PFSK-1 (cell line): ENCODE measurements around the gene FAM210A.

Experiments used
- FOXP2 ChIP-seq: optimal IDR thresholded peaks from 2 replicates; pipeline ENCODE3; 2011; ENCODE audit warnings: borderline replicate concordance, control low read depth, inconsistent platforms; ENCODE audit not compliant: insufficient read depth; ENCODE audit errors: extremely low read length, extremely low read depth
- POLR2AphosphoS5 ChIP-seq: IDR thresholded peaks from 2 replicates; pipeline ENCODE4 v1.6.1; 2012; ENCODE audit warnings: low read depth, mild to moderate bottlenecking, control low read depth, low read length, moderate library complexity
- SIN3A ChIP-seq: IDR thresholded peaks from 2 replicates; pipeline ENCODE4 v1.6.1; 2012; ENCODE audit warnings: mild to moderate bottlenecking, low read length, moderate library complexity, borderline replicate concordance; ENCODE audit not compliant: insufficient read depth
- TAF1 ChIP-seq: IDR thresholded peaks from 2 replicates; pipeline ENCODE4 v1.6.1; 2012; ENCODE audit warnings: low read length, control low read depth, borderline replicate concordance; ENCODE audit not compliant: insufficient read depth
- TF ChIP-seq, protein P1 (sequence below), 2 experiments: IDR thresholded peaks; 2 replicates each; pipeline versions ENCODE4 v1.6.1 to v1.8.0; 2011 to 2012; ENCODE audit warnings: low read depth in 2 of 2, low read length in 2 of 2, control low read depth in 1 of 2, inconsistent platforms in 1 of 2, mild to moderate bottlenecking in 1 of 2, moderate library complexity in 1 of 2; ENCODE audit not compliant: insufficient read depth in 1 of 2

Gene FAM210A

DNA sequence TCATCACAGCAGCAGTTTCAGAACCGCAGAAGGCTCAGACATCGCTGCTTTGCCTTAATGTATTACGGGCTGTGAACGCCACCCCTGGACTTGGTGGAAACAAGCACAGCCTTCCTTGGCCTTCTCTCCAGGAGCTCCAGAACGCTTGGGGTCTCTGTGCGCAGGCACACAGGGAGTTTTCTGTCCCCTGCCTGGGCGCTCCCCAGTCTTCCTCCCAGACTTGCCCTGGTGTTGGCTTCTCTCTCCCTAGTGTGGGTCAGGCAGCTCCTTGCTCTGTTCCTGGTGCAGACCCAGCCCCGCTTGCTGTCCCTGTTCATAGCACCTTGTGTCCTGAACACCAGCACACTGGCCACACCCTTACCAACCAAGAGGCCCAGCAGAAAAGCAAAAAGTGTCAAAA, 103.6 kb downstream of the FAM210A start:
- TF ChIP-seq TAF1 (no peak), POLR2AphosphoS5 (no peak), FOXP2 (no peak), SIN3A (no peak)
- TF ChIP-seq, protein P1, sequence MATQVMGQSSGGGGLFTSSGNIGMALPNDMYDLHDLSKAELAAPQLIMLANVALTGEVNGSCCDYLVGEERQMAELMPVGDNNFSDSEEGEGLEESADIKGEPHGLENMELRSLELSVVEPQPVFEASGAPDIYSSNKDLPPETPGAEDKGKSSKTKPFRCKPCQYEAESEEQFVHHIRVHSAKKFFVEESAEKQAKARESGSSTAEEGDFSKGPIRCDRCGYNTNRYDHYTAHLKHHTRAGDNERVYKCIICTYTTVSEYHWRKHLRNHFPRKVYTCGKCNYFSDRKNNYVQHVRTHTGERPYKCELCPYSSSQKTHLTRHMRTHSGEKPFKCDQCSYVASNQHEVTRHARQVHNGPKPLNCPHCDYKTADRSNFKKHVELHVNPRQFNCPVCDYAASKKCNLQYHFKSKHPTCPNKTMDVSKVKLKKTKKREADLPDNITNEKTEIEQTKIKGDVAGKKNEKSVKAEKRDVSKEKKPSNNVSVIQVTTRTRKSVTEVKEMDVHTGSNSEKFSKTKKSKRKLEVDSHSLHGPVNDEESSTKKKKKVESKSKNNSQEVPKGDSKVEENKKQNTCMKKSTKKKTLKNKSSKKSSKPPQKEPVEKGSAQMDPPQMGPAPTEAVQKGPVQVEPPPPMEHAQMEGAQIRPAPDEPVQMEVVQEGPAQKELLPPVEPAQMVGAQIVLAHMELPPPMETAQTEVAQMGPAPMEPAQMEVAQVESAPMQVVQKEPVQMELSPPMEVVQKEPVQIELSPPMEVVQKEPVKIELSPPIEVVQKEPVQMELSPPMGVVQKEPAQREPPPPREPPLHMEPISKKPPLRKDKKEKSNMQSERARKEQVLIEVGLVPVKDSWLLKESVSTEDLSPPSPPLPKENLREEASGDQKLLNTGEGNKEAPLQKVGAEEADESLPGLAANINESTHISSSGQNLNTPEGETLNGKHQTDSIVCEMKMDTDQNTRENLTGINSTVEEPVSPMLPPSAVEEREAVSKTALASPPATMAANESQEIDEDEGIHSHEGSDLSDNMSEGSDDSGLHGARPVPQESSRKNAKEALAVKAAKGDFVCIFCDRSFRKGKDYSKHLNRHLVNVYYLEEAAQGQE (IDR thresholded peaks at IDR 0.05; ENCODE audit: insufficient read depth in 1 of 2, low read depth in 2 of 2, low read length in 2 of 2) = no peak

DNA sequence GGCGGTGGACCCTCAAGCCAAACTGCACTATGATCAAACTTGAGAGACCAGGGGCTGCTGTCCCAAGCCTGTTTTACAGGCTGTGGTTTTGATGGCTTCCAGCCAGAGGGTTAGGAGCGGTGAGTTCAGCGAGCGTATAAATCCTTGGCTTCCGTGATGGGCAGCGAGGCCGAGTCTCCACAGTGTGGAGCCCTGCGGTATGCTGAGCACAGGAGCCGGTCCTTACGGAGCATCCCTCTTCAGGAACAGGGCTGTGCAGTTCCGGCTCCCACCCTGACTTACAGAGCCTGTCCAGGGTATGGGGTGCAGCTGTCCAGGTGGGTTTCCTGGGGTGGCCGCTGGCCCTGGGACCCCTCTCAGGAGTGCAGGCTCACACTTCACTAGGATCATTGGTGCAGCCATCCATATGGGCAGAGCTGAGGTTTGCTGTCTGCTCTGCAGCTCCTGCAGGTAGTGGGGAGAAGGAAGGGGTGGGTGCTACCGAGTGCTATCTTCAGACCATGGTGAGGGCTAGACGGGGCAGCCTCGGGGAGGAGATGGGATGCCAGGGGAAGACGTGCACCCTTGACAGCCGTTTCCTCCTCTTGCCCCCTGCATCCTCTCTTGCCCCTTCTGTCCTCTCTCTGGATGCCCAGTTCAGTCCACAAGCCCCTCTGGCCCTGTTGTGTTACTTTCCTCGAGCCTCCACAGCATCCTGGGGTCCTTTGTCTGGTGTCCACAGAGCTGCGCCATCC, 104.3 kb downstream of the FAM210A start:
- TF ChIP-seq FOXP2 (no peak), POLR2AphosphoS5 (no peak), SIN3A (no peak), TAF1 (no peak)
- TF ChIP-seq, protein P1 (IDR thresholded peaks at IDR 0.05; ENCODE audit: insufficient read depth in 1 of 2, low read depth in 2 of 2, low read length in 2 of 2) = no peak

DNA sequence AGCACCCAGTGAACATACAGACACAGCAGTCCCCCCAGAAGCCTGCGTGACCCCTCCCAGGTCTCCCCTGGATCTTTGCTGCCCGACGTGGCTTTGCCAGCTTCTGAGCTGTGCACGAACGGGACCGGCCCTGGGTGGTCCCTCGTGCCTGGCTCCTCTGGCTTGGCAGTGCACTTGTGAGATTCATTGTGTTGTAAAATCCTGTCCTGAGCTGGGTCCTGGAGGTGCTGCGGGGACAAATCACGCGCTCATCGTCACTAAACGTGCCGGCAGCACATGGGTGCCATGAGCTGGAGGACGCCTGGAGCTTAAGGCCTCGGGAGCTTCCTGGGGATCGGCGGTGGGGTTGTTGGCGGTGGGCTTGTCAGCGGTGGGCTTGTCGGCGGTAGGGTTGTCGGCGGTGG, 104.9 kb downstream of the FAM210A start:
- TF ChIP-seq, protein P1 (IDR thresholded peaks at IDR 0.05; ENCODE audit: insufficient read depth in 1 of 2, low read depth in 2 of 2, low read length in 2 of 2) = no peak
- no peak for TF ChIP-seq POLR2AphosphoS5
- no peak for TF ChIP-seq TAF1
- TF ChIP-seq FOXP2 = no peak
- no peak for TF ChIP-seq SIN3A

DNA sequence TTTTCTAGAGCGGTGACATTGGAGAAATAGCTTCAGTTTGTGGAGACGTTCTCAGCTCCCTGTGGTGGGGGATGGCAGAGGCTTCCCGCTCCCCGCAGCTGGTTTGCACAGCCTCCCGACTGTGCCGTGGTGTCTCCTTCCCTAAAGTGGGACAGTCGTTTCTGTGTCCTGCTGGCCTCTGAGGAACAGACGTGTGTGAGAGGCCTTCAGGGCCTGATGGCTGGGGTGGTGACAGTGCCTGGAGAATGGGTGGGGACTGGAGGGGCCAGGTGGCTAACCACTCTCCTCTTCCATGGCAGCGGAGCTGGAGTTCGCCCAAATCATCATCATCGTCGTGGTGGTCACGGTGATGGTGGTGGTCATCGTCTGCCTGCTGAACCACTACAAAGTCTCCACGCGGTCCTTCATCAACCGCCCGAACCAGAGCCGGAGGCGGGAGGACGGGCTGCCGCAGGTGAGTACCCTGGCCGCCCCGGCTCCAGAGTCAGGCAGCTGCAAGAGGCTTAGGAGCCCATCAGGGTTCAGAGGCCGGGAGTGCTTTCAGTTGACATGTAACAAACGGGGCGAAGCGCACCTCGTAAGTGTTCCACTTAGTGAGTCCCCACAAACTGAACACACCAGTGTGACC, 105.4 kb downstream of the FAM210A start:
- TF ChIP-seq, protein P1 (IDR thresholded peaks at IDR 0.05; ENCODE audit: insufficient read depth in 1 of 2, low read depth in 2 of 2, low read length in 2 of 2) = no peak
- TF ChIP-seq POLR2AphosphoS5 = no peak
- TF ChIP-seq SIN3A = no peak
- no peak for TF ChIP-seq FOXP2
- no peak for TF ChIP-seq TAF1
